ENCODE data around the gene KIF14. TPM values are rescaled to one million over a fixed set of nuclear protein-coding genes. Genes with fewer than 3 reads are reported as not detected.

Gene KIF14
- total and polyA plus RNA-seq, 2 of the 8 experiments (the other 6 are each of a cell fraction or from before 2014, with no cell fraction given), result 2.6 to 23.3 TPM

- Histone ChIP-seq H3K79me1 (ENCODE audit: low read depth, low read length) (no peaks in the 10 kb centered on the region), H3K9me3 (ENCODE audit: insufficient read depth in 2 of 2, low read depth in 1 of 2, low read length in 1 of 2) (no peaks in the 10 kb centered on the region), H3K14ac (ENCODE audit: insufficient read length) (no peak overlapping the region), H4K8ac (ENCODE audit: extremely low read depth, insufficient read depth, low read length) (no peak overlapping the region), H2BK5ac (ENCODE audit: low read depth, low read length) (no peak overlapping the region), H3K9ac (replicated peaks in 1 of 4; ENCODE audit: extremely low read depth in 1 of 4, low read depth in 3 of 4, low read length in 3 of 4) (no peak overlapping the region), H3K27me3 (replicated peaks in 1 of 4; ENCODE audit: control insufficient read depth in 3 of 4, extremely low read depth in 1 of 4, insufficient read depth in 3 of 4, low read length in 3 of 4) (no peaks in the 10 kb centered on the region), H3K56ac (replicated peaks; ENCODE audit: insufficient read length, low read depth, low read length) (no peak overlapping the region), H3K4me1 (replicated peaks in 1 of 4; ENCODE audit: control insufficient read depth in 3 of 4, insufficient read depth in 4 of 4, low read length in 3 of 4) (no peaks in the 10 kb centered on the region; a peak in 1 of 7 replicates), H3K4ac (replicated peaks; ENCODE audit: insufficient read length, low read depth, low read length) (no peak overlapping the region), H3K4me3 (ENCODE audit: extremely low read depth in 1 of 4, insufficient read depth in 2 of 4, low read depth in 3 of 4, low read length in 4 of 4) (no peak overlapping the region), H4K5ac (ENCODE audit: insufficient read length, low read depth, low read length) (no peak overlapping the region), H3K23me2 (ENCODE audit: low read depth, low read length) (no peaks in the 10 kb centered on the region), H4K91ac (replicated peaks; ENCODE audit: insufficient read length, low read length) (no peak overlapping the region), H3K18ac (ENCODE audit: extremely low read depth, low read length) (no peak overlapping the region), H3K27ac (ENCODE audit: low read depth, low read length) (no peak overlapping the region), H2BK20ac (ENCODE audit: low read length) (no peak overlapping the region), H3K23ac (ENCODE audit: insufficient read length) (no peak overlapping the region), H2AFZ (ENCODE audit: low read length) (no peak overlapping the region), H2BK12ac (ENCODE audit: low read depth, low read length) (no peak overlapping the region), H2BK120ac (replicated peaks; ENCODE audit: low read depth, low read length) (no peak overlapping the region), H3K79me2 (ENCODE audit: control insufficient read depth in 1 of 2, insufficient read depth in 2 of 2, low read length in 2 of 2) (no peaks in the 10 kb centered on the region), H3K36me3 (ENCODE audit: control insufficient read depth in 2 of 4, insufficient read depth in 4 of 4, low read length in 3 of 4) (peaks cover 4 to 27% (median 15%) of the 10 kb centered on the region in 4 experiments), H2BK15ac (ENCODE audit: low read length) (no peak overlapping the region), H3K4me2 (ENCODE audit: insufficient read depth in 1 of 2, low read depth in 2 of 2, low read length in 2 of 2) (no peak overlapping the region), H4K20me1 (replicated peaks in 1 of 2; ENCODE audit: control insufficient read depth in 1 of 2, insufficient read depth in 2 of 2, low read length in 2 of 2) (no peaks in the 10 kb centered on the region), H2AK5ac (ENCODE audit: low read depth, low read length) (no peak overlapping the region)
- DNase-seq (ENCODE audit: low read depth in 1 of 2, low spot score in 2 of 2) (no peak), FAIRE-seq (no peak)
- WGBS, 2 experiments (ENCODE audit: extremely low coverage in 1 of 2, insufficient coverage in 1 of 2, insufficient read length in 1 of 2, insufficient replicate concordance in 2 of 2, low coverage in 1 of 2, low lambda C conversion rate in 2 of 2, missing lambda C conversion rate in 1 of 2), result 90% methylated on average over 5 of the region's 5 CpGs; no CpG with 5 or more reads in 1 of the 2 experiments
- POLR2A ChIA-PET (ENCODE audit: partially characterized antibody), result interaction anchor here (1.6 kb wide), 1 partner anchor 12 kb away, joined by 4 read pairs; no protein-coding TSS in a partner anchor
- CTCF ChIA-PET (ENCODE audit: partially characterized antibody), result no interaction called here
- TF ChIP-seq SRF (IDR thresholded peaks at IDR 0.05; ENCODE audit: low read depth, low read length) (no peak), SP4 (IDR thresholded peaks at IDR 0.05; ENCODE audit: low read length) (no peak), SAP30 (IDR thresholded peaks at IDR 0.05; ENCODE audit: insufficient read depth, insufficient replicate concordance, low read length) (no peak), POLR2A (IDR thresholded peaks at IDR 0.05; ENCODE audit: control extremely low read depth in 1 of 2, low read depth in 2 of 2, low read length in 2 of 2) (no peak), TAF7 (optimal IDR thresholded peaks at IDR 0.05; ENCODE audit: borderline replicate concordance, low read depth, low read length) (no peak), NRF1 (IDR thresholded peaks at IDR 0.05; ENCODE audit: low read depth, low read length) (no peak), BRCA1 (IDR thresholded peaks at IDR 0.05; ENCODE audit: low read depth, low read length) (no peak), ASH2L (IDR thresholded peaks at IDR 0.05; ENCODE audit: low read length) (no peak), TBP (IDR thresholded peaks at IDR 0.05; ENCODE audit: low read depth, low read length) (no peak), CEBPB (IDR thresholded peaks at IDR 0.05; ENCODE audit: low read depth, low read length) (no peak), SUZ12 (IDR thresholded peaks at IDR 0.05; ENCODE audit: low read length) (no peak), CHD1 (IDR thresholded peaks at IDR 0.05; ENCODE audit: low read depth, low read length) (no peak), JUND (IDR thresholded peaks at IDR 0.05; ENCODE audit: low read length) (no peak), RXRA (IDR thresholded peaks at IDR 0.05; ENCODE audit: insufficient read depth, low read depth, low read length) (no peak)
- TF ChIP-seq, protein P1, sequence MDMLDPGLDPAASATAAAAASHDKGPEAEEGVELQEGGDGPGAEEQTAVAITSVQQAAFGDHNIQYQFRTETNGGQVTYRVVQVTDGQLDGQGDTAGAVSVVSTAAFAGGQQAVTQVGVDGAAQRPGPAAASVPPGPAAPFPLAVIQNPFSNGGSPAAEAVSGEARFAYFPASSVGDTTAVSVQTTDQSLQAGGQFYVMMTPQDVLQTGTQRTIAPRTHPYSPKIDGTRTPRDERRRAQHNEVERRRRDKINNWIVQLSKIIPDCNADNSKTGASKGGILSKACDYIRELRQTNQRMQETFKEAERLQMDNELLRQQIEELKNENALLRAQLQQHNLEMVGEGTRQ (IDR thresholded peaks at IDR 0.05; ENCODE audit: low read length), result no peak
Observed at GRCh38 chr1:200654660-200655059, 34.1 kb upstream of the KIF14 start.

Data from H1 (cell line).